ENCODE results near the gene TFRC.
"Not testable (repeated sequence)": the region's sequence is repeated elsewhere in the genome, so short reads cannot be mapped to it uniquely, and the experiment has no call there.

DNA sequence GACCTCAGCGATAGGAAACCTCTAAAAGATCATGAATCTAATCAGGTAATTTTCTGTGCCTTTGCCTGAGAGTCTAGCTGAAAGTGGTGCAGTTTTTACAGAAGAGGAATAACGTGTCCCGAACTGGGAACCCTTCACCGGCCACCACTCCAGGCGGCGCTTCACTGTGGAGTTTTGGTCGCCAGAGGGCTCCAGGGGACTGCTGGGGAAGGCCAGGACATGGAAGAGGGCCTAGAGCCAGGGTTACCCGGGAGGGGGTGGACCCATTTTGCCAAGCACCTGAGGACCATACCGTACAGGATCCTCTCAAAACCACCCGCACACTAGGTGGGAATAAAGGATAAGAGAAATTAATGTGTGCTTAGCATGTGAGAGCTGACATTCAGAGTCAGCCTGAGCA lies 55.8 kb downstream of the TFRC start:
- TF ChIP-seq HNF4A (conservative IDR thresholded peaks at IDR 0.05); FOXA1 (IDR thresholded peaks at IDR 0.05); YY1 (IDR thresholded peaks at IDR 0.05); SP1 (IDR thresholded peaks at IDR 0.05); JUND (IDR thresholded peaks at IDR 0.05); GABPA (IDR thresholded peaks at IDR 0.05 in 1 of 2, conservative IDR thresholded peaks at IDR 0.05 in 1 of 2); NR2F2 (IDR thresholded peaks at IDR 0.05); TAF1 (conservative IDR thresholded peaks at IDR 0.05): not testable (repeated sequence)
- TF ChIP-seq, protein P1, sequence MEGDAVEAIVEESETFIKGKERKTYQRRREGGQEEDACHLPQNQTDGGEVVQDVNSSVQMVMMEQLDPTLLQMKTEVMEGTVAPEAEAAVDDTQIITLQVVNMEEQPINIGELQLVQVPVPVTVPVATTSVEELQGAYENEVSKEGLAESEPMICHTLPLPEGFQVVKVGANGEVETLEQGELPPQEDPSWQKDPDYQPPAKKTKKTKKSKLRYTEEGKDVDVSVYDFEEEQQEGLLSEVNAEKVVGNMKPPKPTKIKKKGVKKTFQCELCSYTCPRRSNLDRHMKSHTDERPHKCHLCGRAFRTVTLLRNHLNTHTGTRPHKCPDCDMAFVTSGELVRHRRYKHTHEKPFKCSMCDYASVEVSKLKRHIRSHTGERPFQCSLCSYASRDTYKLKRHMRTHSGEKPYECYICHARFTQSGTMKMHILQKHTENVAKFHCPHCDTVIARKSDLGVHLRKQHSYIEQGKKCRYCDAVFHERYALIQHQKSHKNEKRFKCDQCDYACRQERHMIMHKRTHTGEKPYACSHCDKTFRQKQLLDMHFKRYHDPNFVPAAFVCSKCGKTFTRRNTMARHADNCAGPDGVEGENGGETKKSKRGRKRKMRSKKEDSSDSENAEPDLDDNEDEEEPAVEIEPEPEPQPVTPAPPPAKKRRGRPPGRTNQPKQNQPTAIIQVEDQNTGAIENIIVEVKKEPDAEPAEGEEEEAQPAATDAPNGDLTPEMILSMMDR (IDR thresholded peaks at IDR 0.05; ENCODE audit: low read depth, low read length, missing input control) = peak; percentile 42
- TF ChIP-seq, protein P2, sequence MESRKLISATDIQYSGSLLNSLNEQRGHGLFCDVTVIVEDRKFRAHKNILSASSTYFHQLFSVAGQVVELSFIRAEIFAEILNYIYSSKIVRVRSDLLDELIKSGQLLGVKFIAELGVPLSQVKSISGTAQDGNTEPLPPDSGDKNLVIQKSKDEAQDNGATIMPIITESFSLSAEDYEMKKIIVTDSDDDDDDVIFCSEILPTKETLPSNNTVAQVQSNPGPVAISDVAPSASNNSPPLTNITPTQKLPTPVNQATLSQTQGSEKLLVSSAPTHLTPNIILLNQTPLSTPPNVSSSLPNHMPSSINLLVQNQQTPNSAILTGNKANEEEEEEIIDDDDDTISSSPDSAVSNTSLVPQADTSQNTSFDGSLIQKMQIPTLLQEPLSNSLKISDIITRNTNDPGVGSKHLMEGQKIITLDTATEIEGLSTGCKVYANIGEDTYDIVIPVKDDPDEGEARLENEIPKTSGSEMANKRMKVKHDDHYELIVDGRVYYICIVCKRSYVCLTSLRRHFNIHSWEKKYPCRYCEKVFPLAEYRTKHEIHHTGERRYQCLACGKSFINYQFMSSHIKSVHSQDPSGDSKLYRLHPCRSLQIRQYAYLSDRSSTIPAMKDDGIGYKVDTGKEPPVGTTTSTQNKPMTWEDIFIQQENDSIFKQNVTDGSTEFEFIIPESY (IDR thresholded peaks at IDR 0.05) = not testable (repeated sequence)
- peak; percentile 80 to 82 for TF ChIP-seq RAD21 (IDR thresholded peaks at IDR 0.05)
- TF ChIP-seq, protein P3, sequence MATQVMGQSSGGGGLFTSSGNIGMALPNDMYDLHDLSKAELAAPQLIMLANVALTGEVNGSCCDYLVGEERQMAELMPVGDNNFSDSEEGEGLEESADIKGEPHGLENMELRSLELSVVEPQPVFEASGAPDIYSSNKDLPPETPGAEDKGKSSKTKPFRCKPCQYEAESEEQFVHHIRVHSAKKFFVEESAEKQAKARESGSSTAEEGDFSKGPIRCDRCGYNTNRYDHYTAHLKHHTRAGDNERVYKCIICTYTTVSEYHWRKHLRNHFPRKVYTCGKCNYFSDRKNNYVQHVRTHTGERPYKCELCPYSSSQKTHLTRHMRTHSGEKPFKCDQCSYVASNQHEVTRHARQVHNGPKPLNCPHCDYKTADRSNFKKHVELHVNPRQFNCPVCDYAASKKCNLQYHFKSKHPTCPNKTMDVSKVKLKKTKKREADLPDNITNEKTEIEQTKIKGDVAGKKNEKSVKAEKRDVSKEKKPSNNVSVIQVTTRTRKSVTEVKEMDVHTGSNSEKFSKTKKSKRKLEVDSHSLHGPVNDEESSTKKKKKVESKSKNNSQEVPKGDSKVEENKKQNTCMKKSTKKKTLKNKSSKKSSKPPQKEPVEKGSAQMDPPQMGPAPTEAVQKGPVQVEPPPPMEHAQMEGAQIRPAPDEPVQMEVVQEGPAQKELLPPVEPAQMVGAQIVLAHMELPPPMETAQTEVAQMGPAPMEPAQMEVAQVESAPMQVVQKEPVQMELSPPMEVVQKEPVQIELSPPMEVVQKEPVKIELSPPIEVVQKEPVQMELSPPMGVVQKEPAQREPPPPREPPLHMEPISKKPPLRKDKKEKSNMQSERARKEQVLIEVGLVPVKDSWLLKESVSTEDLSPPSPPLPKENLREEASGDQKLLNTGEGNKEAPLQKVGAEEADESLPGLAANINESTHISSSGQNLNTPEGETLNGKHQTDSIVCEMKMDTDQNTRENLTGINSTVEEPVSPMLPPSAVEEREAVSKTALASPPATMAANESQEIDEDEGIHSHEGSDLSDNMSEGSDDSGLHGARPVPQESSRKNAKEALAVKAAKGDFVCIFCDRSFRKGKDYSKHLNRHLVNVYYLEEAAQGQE (IDR thresholded peaks at IDR 0.05) = not testable (repeated sequence)
- TF ChIP-seq, protein P4, sequence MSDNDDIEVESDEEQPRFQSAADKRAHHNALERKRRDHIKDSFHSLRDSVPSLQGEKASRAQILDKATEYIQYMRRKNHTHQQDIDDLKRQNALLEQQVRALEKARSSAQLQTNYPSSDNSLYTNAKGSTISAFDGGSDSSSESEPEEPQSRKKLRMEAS (IDR thresholded peaks at IDR 0.05) = not testable (repeated sequence)
- TF ChIP-seq, protein P5, sequence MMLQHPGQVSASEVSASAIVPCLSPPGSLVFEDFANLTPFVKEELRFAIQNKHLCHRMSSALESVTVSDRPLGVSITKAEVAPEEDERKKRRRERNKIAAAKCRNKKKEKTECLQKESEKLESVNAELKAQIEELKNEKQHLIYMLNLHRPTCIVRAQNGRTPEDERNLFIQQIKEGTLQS (IDR thresholded peaks at IDR 0.05) = not testable (repeated sequence)

All from liver (tissue), 3 donors.